Measurements from ENCODE around the gene RAD21L1.

DNA sequence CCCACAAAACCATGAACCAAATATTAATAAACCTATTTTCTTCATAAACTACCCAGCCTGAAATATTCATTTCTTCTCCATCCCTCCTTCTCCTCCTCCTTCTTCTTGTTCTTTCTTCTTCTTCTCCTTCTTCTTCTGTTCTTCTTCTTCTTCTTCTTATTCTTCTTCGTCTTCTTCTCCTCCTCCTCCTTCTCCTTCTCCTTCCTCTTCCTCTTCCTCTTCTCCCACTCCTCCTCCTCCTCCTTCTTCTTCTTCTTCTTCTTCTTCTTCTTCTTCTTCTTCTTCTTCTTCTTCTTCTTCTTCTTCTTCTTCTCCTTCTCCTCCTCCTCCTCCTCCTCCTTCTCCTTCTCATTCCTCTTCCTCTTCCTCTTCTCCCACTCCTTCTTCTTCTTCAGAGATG, 36.0 kb upstream of the RAD21L1 start:
- TF ChIP-seq, protein P1, sequence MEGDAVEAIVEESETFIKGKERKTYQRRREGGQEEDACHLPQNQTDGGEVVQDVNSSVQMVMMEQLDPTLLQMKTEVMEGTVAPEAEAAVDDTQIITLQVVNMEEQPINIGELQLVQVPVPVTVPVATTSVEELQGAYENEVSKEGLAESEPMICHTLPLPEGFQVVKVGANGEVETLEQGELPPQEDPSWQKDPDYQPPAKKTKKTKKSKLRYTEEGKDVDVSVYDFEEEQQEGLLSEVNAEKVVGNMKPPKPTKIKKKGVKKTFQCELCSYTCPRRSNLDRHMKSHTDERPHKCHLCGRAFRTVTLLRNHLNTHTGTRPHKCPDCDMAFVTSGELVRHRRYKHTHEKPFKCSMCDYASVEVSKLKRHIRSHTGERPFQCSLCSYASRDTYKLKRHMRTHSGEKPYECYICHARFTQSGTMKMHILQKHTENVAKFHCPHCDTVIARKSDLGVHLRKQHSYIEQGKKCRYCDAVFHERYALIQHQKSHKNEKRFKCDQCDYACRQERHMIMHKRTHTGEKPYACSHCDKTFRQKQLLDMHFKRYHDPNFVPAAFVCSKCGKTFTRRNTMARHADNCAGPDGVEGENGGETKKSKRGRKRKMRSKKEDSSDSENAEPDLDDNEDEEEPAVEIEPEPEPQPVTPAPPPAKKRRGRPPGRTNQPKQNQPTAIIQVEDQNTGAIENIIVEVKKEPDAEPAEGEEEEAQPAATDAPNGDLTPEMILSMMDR (IDR thresholded peaks at IDR 0.05; ENCODE audit: control extremely low read depth in 1 of 3, insufficient read depth in 1 of 3, low read depth in 1 of 3, low read length in 3 of 3) = no peak
- no peak for TF ChIP-seq EP300 (IDR thresholded peaks at IDR 0.05; ENCODE audit: borderline replicate concordance in 1 of 2, low read depth in 2 of 2, low read length in 2 of 2)
- no peak for TF ChIP-seq POLR2A (IDR thresholded peaks at IDR 0.05; ENCODE audit: control extremely low read depth in 1 of 2, low read depth in 2 of 2, low read length in 2 of 2)
- TF ChIP-seq POLR2AphosphoS5 (IDR thresholded peaks at IDR 0.05; ENCODE audit: low read depth, low read length) = no peak
- no peak for TF ChIP-seq SIN3A (conservative IDR thresholded peaks at IDR 0.05 in 1 of 2, IDR thresholded peaks at IDR 0.05 in 1 of 2; ENCODE audit: low read depth in 1 of 2, low read length in 2 of 2)
- TF ChIP-seq EGR1 (IDR thresholded peaks at IDR 0.05; ENCODE audit: borderline replicate concordance, low read depth, low read length) = no peak
- no peak for TF ChIP-seq POU5F1 (IDR thresholded peaks at IDR 0.05; ENCODE audit: low read depth, low read length)
- no peak for TF ChIP-seq JUND (IDR thresholded peaks at IDR 0.05; ENCODE audit: low read length)
- TF ChIP-seq EZH2 (IDR thresholded peaks at IDR 0.05; ENCODE audit: low read depth, low read length, severe bottlenecking) = no peak
- TF ChIP-seq SIX5 (IDR thresholded peaks at IDR 0.05; ENCODE audit: low read depth, low read length) = no peak
- TF ChIP-seq SP1 (IDR thresholded peaks at IDR 0.05; ENCODE audit: low read depth, low read length) = no peak
- TF ChIP-seq BCL11A (IDR thresholded peaks at IDR 0.05; ENCODE audit: low read depth in 2 of 2, low read length in 2 of 2) = no peak

All from H1 (cell line).